H9 (cell line): ENCODE measurements around the gene ELF1. TPM values are rescaled to one million over a fixed set of nuclear protein-coding genes. Genes with fewer than 3 reads are reported as not detected.

Experiments used
- DNase-seq: peaks from one replicate; pipeline ENCODE4 v3.0.0-alpha.2; 2017
- H2AFZ ChIP-seq: one replicate; pipeline ENCODE4 v1.6.1; 2013; ENCODE audit warnings: mild to moderate bottlenecking, low read length, control low read depth, moderate library complexity
- H2AK5ac ChIP-seq: 2 replicates; pipeline ENCODE4 v1.6.1; 2013; ENCODE audit warnings: low read length, control low read depth, mixed read lengths; ENCODE audit not compliant: insufficient read length
- H2BK120ac ChIP-seq: one replicate; pipeline ENCODE4 v1.6.1; 2013; ENCODE audit warnings: low read depth, mild to moderate bottlenecking, low read length, control low read depth, inconsistent platforms; ENCODE audit not compliant: poor library complexity, severe bottlenecking
- H2BK12ac ChIP-seq: 2 replicates; pipeline ENCODE4 v1.6.1; 2013; ENCODE audit warnings: low read length, control low read depth, mixed read lengths, low read depth; ENCODE audit not compliant: insufficient read length
- H2BK15ac ChIP-seq: 2 replicates; pipeline ENCODE4 v1.6.1; 2013; ENCODE audit warnings: low read depth, low read length, control low read depth
- H2BK20ac ChIP-seq: one replicate; pipeline ENCODE4 v1.6.1; 2013; ENCODE audit warnings: low read depth, mild to moderate bottlenecking, low read length, control low read depth, inconsistent platforms; ENCODE audit not compliant: poor library complexity, severe bottlenecking
- H2BK5ac ChIP-seq: 2 replicates; pipeline ENCODE4 v1.6.1; 2013; ENCODE audit warnings: low read length, control low read depth, mixed read lengths; ENCODE audit not compliant: insufficient read length
- H3K14ac ChIP-seq: 2 replicates; pipeline ENCODE4 v1.6.1; 2013; ENCODE audit warnings: low read length, control low read depth; ENCODE audit not compliant: insufficient read depth
- H3K18ac ChIP-seq: 2 replicates; pipeline ENCODE4 v1.6.1; 2013; ENCODE audit warnings: low read depth, mild to moderate bottlenecking, mixed read lengths, low read length, control low read depth; ENCODE audit not compliant: insufficient read length
- H3K23ac ChIP-seq: 2 replicates; pipeline ENCODE4 v1.6.1; 2013; ENCODE audit warnings: low read length, control low read depth, mixed read lengths, low read depth; ENCODE audit not compliant: insufficient read length
- H3K23me2 ChIP-seq: 2 replicates; pipeline ENCODE4 v1.6.1; 2013; ENCODE audit warnings: low read depth, mild to moderate bottlenecking, mixed read lengths, low read length, control low read depth; ENCODE audit not compliant: insufficient read length, poor library complexity, severe bottlenecking
- H3K27ac ChIP-seq: 2 replicates; pipeline ENCODE4 v1.5.1; 2013; ENCODE audit warnings: low read length, control low read depth, mixed read lengths, low read depth; ENCODE audit not compliant: insufficient read length
- H3K27me3 ChIP-seq: 2 replicates; pipeline ENCODE4 v1.6.1; 2013; ENCODE audit warnings: low read length, control low read depth, inconsistent platforms; ENCODE audit not compliant: insufficient read depth
- H3K4ac ChIP-seq: 2 replicates; pipeline ENCODE4 v1.6.1; 2013; ENCODE audit warnings: low read depth, mild to moderate bottlenecking, control low read depth, inconsistent platforms, low read length, moderate library complexity
- H3K4me1 ChIP-seq: 2 replicates; pipeline ENCODE4 v1.6.1; 2013; ENCODE audit warnings: low read length, control low read depth, inconsistent platforms; ENCODE audit not compliant: insufficient read depth
- H3K4me2 ChIP-seq: 2 replicates; pipeline ENCODE4 v1.6.1; 2013; ENCODE audit warnings: low read length, control low read depth, mixed read lengths; ENCODE audit not compliant: insufficient read length, insufficient read depth
- H3K56ac ChIP-seq: 2 replicates; pipeline ENCODE4 v1.6.1; 2013; ENCODE audit warnings: low read depth, mild to moderate bottlenecking, mixed read lengths, low read length, control low read depth; ENCODE audit not compliant: insufficient read length
- H3K79me1 ChIP-seq: 2 replicates; pipeline ENCODE4 v1.6.1; 2013; ENCODE audit warnings: low read depth, mild to moderate bottlenecking, moderate library complexity, low read length, control low read depth, inconsistent platforms; ENCODE audit not compliant: insufficient read depth, poor library complexity, severe bottlenecking
- H3K79me2 ChIP-seq: 2 replicates; pipeline ENCODE4 v1.6.1; 2013; ENCODE audit warnings: low read length, control low read depth, inconsistent platforms; ENCODE audit not compliant: insufficient read depth
- H3K9ac ChIP-seq: 2 replicates; pipeline ENCODE4 v1.6.1; 2013; ENCODE audit warnings: low read length, control low read depth, mixed read lengths; ENCODE audit not compliant: insufficient read length; ENCODE audit errors: extremely low read depth
- H3K9me3 ChIP-seq: one replicate; pipeline ENCODE4 v1.6.1; 2013; ENCODE audit warnings: low read depth, low read length, inconsistent platforms; ENCODE audit not compliant: control insufficient read depth
- H3T11ph ChIP-seq: one replicate; pipeline ENCODE4 v1.6.1; 2013; ENCODE audit warnings: mild to moderate bottlenecking, low read length, control low read depth, inconsistent platforms
- H4K20me1 ChIP-seq: one replicate; pipeline ENCODE4 v1.6.1; 2013; ENCODE audit not compliant: control insufficient read depth, insufficient read length, insufficient read depth
- H4K5ac ChIP-seq: 2 replicates; pipeline ENCODE4 v1.6.1; 2013; ENCODE audit warnings: low read depth, mild to moderate bottlenecking, mixed read lengths, low read length, control low read depth; ENCODE audit not compliant: insufficient read length
- H4K8ac ChIP-seq: replicated peaks from 2 replicates; pipeline ENCODE4 v1.6.1; 2013; ENCODE audit warnings: low read length, control low read depth, mixed read lengths, low read depth; ENCODE audit not compliant: insufficient read length
- H4K91ac ChIP-seq: 2 replicates; pipeline ENCODE4 v1.6.1; 2013; ENCODE audit warnings: low read depth, mild to moderate bottlenecking, moderate library complexity, mixed read lengths, low read length, control low read depth; ENCODE audit not compliant: insufficient read length
- H3K27ac Mint-ChIP-seq, 3 experiments: 2 replicates in 2 of 3; 3 replicates in 1 of 3; pipeline ENCODE4 v1.8.0; 2020 to 2021; ENCODE audit warnings: mixed read lengths in 3 of 3, mild to moderate bottlenecking in 1 of 3, moderate library complexity in 1 of 3
- H3K27me3 Mint-ChIP-seq: 2 replicates; pipeline ENCODE4 v1.8.0; 2021; ENCODE audit warnings: low read depth, mild to moderate bottlenecking, moderate library complexity, mixed read lengths
- H3K36me3 Mint-ChIP-seq, 3 experiments: 2 replicates in 2 of 3; 3 replicates in 1 of 3; pipeline ENCODE4 v1.8.0; 2020 to 2021; ENCODE audit warnings: low read depth in 3 of 3, mixed read lengths in 3 of 3; ENCODE audit not compliant: insufficient read depth in 1 of 3
- H3K4me1 Mint-ChIP-seq, 2 experiments: 2 replicates each; pipeline ENCODE4 v1.8.0; 2020; ENCODE audit warnings: mixed read lengths in 2 of 2
- H3K4me3 Mint-ChIP-seq, 2 experiments: 2 replicates in 1 of 2; 3 replicates in 1 of 2; pipeline ENCODE4 v1.8.0; 2020 to 2021; ENCODE audit warnings: mild to moderate bottlenecking in 2 of 2, mixed read lengths in 2 of 2, moderate library complexity in 1 of 2
- H3K9me3 Mint-ChIP-seq, 2 experiments: 2 replicates in 1 of 2; 3 replicates in 1 of 2; pipeline ENCODE4 v1.8.0; 2020; ENCODE audit warnings: mild to moderate bottlenecking in 2 of 2, mixed read lengths in 2 of 2, moderate library complexity in 1 of 2
- WGBS: extraction: QIAGEN DNeasy Blood & Tissue Kit; methylation state at CpG from one replicate; pipeline ENCODE4 v1.1.7; 2013; ENCODE audit warnings: missing lambda C conversion rate, low lambda C conversion rate, mixed read lengths; ENCODE audit not compliant: insufficient read length; ENCODE audit errors: extremely low coverage; 5-methylcytosine and 5-hydroxymethylcytosine counted together
- total RNA-seq: library from RNA; stranded (reverse); gene quantifications from 2 replicates; pipeline ENCODE4 v1.2.1, GENCODE V29; 2021
- TF ChIP-seq, protein P1 (sequence below): fragments of 200-600 bp; sonication (generic); conservative IDR thresholded peaks from 3 replicates; pipeline ENCODE4 v1.8.0; 2021; ENCODE audit warnings: antibody characterized with exemption, mild to moderate bottlenecking

Gene ELF1
- total RNA-seq, 1 experiment from 2014 or later = 15.5 TPM

DNA sequence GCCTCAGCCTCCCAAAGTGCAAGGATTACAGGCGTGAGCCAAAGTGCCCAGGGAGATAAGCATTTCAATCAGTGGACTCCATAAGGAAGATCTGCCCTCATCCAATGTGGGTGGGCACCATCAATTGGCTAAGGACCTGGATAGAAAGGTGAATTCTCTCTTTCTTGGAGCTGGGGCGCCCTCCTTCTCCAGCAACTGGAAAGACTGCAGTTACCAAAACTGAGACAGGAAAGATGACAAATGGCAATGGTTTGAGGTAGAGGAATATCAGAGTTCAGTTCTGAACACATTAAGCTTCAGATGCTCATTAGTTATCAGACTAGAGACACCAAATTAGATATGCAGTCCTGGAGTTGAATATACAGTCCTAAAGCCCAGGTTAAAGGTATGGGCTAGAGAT, 10.5 kb upstream of the ELF1 start:
- Histone ChIP-seq H3K9ac (no peak overlapping the region), H3T11ph (no peak overlapping the region), H3K9me3 (no peaks in the 10 kb centered on the region), H3K4ac (no peak overlapping the region), H3K27me3 (no peaks in the 10 kb centered on the region), H3K4me2 (no peak overlapping the region), H3K79me1 (no peaks in the 10 kb centered on the region), H2BK15ac (no peak overlapping the region), H3K56ac (no peak overlapping the region), H4K20me1 (no peaks in the 10 kb centered on the region), H3K18ac (no peak overlapping the region), H2BK5ac (no peak overlapping the region), H2BK120ac (no peak overlapping the region), H3K23ac (no peak overlapping the region), H4K8ac (no peak overlapping the region), H3K23me2 (no peaks in the 10 kb centered on the region), H3K4me1 (no peaks in the 10 kb centered on the region), H3K27ac (no peak overlapping the region), H3K14ac (no peak overlapping the region), H4K5ac (no peak overlapping the region), H2BK12ac (no peak overlapping the region), H2AFZ (no peak overlapping the region), H3K79me2 (no peaks in the 10 kb centered on the region), H2BK20ac (no peak overlapping the region), H2AK5ac (no peak overlapping the region), H4K91ac (no peak overlapping the region)
- DNase-seq = peak; percentile 35
- H3K4me3 Mint-ChIP-seq = no peak overlapping the region
- TF ChIP-seq, protein P1, sequence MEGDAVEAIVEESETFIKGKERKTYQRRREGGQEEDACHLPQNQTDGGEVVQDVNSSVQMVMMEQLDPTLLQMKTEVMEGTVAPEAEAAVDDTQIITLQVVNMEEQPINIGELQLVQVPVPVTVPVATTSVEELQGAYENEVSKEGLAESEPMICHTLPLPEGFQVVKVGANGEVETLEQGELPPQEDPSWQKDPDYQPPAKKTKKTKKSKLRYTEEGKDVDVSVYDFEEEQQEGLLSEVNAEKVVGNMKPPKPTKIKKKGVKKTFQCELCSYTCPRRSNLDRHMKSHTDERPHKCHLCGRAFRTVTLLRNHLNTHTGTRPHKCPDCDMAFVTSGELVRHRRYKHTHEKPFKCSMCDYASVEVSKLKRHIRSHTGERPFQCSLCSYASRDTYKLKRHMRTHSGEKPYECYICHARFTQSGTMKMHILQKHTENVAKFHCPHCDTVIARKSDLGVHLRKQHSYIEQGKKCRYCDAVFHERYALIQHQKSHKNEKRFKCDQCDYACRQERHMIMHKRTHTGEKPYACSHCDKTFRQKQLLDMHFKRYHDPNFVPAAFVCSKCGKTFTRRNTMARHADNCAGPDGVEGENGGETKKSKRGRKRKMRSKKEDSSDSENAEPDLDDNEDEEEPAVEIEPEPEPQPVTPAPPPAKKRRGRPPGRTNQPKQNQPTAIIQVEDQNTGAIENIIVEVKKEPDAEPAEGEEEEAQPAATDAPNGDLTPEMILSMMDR = peak; percentile 72
- H3K27ac Mint-ChIP-seq = no peak overlapping the region
- H3K4me1 Mint-ChIP-seq = peaks cover under 1% of the 10 kb centered on the region in 2 experiments
- no peaks in the 10 kb centered on the region for H3K27me3 Mint-ChIP-seq
- no peaks in the 10 kb centered on the region for H3K36me3 Mint-ChIP-seq
- no CpG with 5 or more reads among the region's 2 CpGs for WGBS
- H3K9me3 Mint-ChIP-seq = no peaks in the 10 kb centered on the region
